Large intestine (tissue), 3 donors: ENCODE results near the gene GALNT17. TPM values are rescaled to one million over a fixed set of nuclear protein-coding genes. Genes with fewer than 3 reads are reported as not detected.

ENCODE experiments used
- DNase-seq, 2 donors: peaks; one replicate each; pipeline versions ENCODE4 v3.0.0 to v3.0.0-alpha.2; 2013
- H3K27ac ChIP-seq: one replicate; pipeline ENCODE4 v1.5.1; 2013; ENCODE audit warnings: low read length
- H3K27me3 ChIP-seq: 2 replicates; pipeline ENCODE4 v1.6.1; 2013; ENCODE audit warnings: low read length; ENCODE audit not compliant: control insufficient read depth, insufficient read depth
- H3K36me3 ChIP-seq: 2 replicates; pipeline ENCODE4 v1.6.1; 2013; ENCODE audit warnings: low read length; ENCODE audit not compliant: control insufficient read depth, insufficient read depth
- H3K4me1 ChIP-seq: one replicate; pipeline ENCODE4 v1.6.1; 2013; ENCODE audit warnings: low read length; ENCODE audit not compliant: control insufficient read depth, insufficient read depth
- H3K4me3 ChIP-seq: one replicate; pipeline ENCODE4 v1.5.1; 2013; ENCODE audit warnings: low read length
- H3K9me3 ChIP-seq: one replicate; pipeline ENCODE4 v1.6.1; 2013; ENCODE audit warnings: mild to moderate bottlenecking, low read depth, low read length, moderate library complexity; ENCODE audit not compliant: control insufficient read depth
- WGBS: methylation state at CpG from one replicate; pipeline ENCODE4 v1.1.5; 2013; ENCODE audit warnings: low lambda C conversion rate; ENCODE audit not compliant: insufficient coverage; 5-methylcytosine and 5-hydroxymethylcytosine counted together
- polyA plus RNA-seq: library from polyadenylated mRNA; unstranded; fragments of 120-200 nt; gene quantifications from one replicate; pipeline ENCODE4 v1.2.1, GENCODE V29; 2013

GALNT17 gene
- polyA plus RNA-seq, 1 donor = 2.7 TPM

DNA sequence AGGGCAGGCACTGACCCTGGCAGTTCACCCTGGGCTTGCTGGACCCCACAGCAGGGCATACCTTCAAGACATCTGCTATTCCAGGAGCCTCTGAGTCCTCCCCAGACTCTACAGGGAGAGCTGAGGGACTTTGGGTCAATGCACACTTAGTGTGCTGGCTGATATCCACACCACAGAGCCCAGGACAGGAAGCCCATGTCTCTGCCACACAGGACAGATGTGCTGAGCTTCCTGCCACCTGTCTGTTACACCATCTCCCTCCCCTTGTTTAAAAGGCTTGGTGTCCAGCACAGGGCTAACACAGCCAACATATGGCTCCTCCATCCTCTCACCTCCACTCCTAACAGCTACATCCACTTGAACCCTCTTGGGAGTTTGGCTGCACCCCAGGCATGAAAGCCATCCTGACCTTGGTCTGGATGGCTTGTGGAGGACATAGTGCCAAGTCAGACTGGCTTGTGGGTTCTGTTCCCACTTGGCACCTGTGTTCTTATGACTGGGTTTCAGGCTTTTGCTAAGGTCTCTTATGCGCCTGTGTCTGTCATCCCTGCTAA is 529.8 kb downstream of the GALNT17 start:
- no peaks in the 10 kb centered on the region for H3K36me3 ChIP-seq
- H3K4me3 ChIP-seq = no peak overlapping the region
- no peaks in the 10 kb centered on the region for H3K27me3 ChIP-seq
- WGBS = no CpG with 5 or more reads among the region's 1 CpG
- DNase-seq = no peak
- no peaks in the 10 kb centered on the region for H3K9me3 ChIP-seq
- no peak overlapping the region for H3K27ac ChIP-seq
- H3K4me1 ChIP-seq = no peaks in the 10 kb centered on the region

- Histone ChIP-seq H3K4me1 (no peaks in the 10 kb centered on the region), H3K9me3 (no peaks in the 10 kb centered on the region), H3K27me3 (no peaks in the 10 kb centered on the region), H3K4me3 (no peak overlapping the region), H3K27ac (no peak overlapping the region), H3K36me3 (no peaks in the 10 kb centered on the region)
- no CpG with 5 or more reads among the region's 3 CpGs for WGBS
- DNase-seq = no peak
Observed at GRCh38 chr7:71665716-71666115, 533.8 kb downstream of the GALNT17 start.

DNA sequence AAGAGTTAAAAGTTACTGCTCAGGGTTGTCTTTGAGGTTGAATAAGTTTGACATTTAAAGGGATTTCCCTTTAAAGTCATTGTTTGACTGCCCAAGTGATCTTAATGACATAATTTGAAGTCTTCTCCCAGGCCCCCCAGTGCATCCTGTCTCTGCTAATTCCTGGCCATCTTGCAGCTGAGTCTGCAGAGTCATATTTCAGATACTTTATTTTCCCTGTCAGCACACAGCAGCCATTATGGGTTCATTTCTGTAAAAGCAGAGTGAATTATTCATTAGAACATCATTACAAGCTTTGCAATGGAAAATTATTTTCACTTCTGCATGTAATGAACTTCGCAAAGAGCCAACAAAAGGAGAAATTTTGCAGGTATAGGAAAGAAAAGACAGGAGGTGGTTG is 536.6 kb downstream of the GALNT17 start:
- DNase-seq = no peak
- H3K4me1 ChIP-seq = no peaks in the 10 kb centered on the region
- no peak overlapping the region for H3K27ac ChIP-seq
- no peaks in the 10 kb centered on the region for H3K9me3 ChIP-seq
- H3K27me3 ChIP-seq = no peaks in the 10 kb centered on the region
- no peaks in the 10 kb centered on the region for H3K36me3 ChIP-seq
- 100% methylated on average over 1 of the region's 1 CpG for WGBS
- no peak overlapping the region for H3K4me3 ChIP-seq

DNA sequence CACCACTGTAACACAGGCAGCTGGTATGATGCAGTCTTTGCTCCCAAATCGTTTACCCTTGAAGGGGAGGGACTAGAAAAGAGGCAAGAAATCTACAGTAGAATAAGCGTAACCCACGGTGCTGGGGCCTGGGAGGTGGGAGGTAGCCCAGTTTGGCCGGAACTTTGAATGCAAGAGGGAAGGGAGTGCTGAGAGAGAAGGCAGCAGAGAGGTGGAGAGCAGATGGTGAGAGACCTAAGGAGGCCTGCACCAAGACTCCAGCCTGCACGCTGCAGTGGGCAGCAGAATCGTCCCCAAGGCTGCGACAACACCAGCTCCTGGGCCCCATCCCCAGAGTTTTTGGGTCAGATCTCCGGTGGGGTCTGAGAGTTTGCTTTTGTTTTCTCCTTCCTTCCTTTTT is 547.5 kb downstream of the GALNT17 start:
- no CpG with 5 or more reads among the region's 8 CpGs for WGBS
- Histone ChIP-seq H3K27me3 (no peaks in the 10 kb centered on the region), H3K36me3 (no peaks in the 10 kb centered on the region), H3K27ac (no peak overlapping the region), H3K4me1 (no peaks in the 10 kb centered on the region), H3K9me3 (no peaks in the 10 kb centered on the region), H3K4me3 (no peak overlapping the region)
- DNase-seq = no peak

DNA sequence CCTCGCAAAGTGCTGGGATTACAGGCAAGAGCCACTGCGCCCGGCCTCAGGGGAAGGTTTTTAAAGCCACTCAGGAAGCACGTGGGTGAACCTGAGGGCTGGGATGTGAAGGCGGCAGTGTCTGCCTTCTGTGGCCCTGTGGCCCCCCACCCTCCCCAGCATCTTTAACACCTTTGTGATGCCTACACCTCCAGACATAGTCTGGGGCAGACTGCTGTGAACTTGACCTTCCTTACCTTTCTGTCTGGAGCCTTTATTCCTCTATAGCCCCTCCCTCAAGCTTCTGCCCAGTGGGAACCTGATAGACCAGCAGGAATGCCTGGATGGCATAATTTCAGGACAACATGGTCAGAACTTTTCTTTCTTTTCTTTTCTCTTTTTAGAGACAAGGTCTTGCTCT is 550.2 kb downstream of the GALNT17 start:
- H3K36me3 ChIP-seq = no peaks in the 10 kb centered on the region
- no peaks in the 10 kb centered on the region for H3K9me3 ChIP-seq
- WGBS = no CpG with 5 or more reads among the region's 5 CpGs
- no peaks in the 10 kb centered on the region for H3K27me3 ChIP-seq
- no peak for DNase-seq
- H3K4me1 ChIP-seq = no peaks in the 10 kb centered on the region
- H3K27ac ChIP-seq = no peak overlapping the region
- H3K4me3 ChIP-seq = no peak overlapping the region

DNA sequence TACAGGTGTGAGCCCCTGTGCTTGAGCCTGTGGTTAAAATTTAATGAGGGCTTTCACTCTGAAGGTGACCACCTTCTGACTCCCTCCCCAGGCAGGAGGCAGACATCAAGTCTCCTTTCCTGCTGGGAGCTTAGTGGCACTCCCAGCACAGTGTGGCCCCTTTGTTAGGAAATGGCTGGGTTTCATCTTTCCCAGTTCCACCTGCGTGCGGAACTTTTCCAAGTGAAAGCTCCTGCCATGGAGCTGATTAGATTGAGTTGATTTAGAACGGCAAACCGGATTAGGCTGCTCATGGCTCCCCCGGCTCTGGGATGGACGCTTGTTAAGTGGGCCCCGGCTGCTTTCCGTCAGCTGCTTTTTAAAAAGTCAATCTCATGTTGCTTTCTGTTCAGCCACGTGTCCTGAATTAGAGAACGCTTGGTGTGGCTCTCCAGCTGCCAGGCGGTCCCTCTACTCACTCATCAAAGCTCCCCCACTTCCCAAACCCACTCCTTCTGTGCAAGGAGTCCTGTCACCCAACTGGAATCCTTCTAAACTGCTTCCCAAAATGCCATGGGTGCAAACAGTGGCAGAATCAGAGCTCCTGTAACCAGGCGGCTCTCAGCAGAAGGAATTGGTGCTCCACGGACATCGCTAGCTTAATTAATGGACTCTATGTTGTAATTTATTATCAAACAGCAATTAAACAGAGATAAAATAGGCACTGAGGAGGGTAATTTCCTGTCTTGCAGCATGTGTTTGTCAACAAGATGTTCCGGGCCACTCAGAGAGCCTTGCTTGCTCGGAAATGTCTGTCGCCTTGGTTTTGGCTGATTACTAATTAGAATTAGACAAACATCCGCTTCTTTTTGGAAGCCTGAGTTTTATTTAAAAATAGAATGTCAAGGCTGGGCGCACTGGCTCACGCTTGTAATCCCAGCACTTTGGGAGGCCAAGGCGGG is 551.2 kb downstream of the GALNT17 start:
- Histone ChIP-seq H3K9me3 (no peaks in the 10 kb centered on the region), H3K4me1 (no peaks in the 10 kb centered on the region), H3K4me3 (no peak overlapping the region), H3K27me3 (no peaks in the 10 kb centered on the region), H3K27ac (no peak overlapping the region), H3K36me3 (no peaks in the 10 kb centered on the region)
- peak; percentile 25 to 32 for DNase-seq
- WGBS = 100% methylated on average over 1 of the region's 21 CpGs

DNA sequence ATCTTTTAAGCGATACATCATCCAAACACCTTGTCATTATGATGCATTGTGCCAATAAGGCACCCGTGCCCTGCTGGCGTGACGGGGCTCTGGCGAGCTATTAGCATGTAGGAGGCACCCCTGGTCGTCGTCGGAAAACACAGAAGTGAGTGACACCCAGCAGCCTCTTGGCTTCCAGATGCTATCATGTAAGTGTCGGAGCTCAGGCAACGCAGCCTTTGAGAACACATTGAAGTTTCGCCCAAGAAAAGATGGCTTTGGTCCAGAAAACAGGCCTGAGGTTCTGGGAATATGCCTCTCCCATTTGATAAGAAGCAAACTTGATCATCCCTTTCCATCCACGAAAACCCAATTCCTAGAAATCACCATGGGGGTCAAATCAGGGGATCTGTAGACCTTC is 555.3 kb downstream of the GALNT17 start:
- WGBS = 93% methylated on average over 3 of the region's 12 CpGs
- no peaks in the 10 kb centered on the region for H3K4me1 ChIP-seq
- no peak for DNase-seq
- no peaks in the 10 kb centered on the region for H3K36me3 ChIP-seq
- no peaks in the 10 kb centered on the region for H3K27me3 ChIP-seq
- H3K27ac ChIP-seq = no peak overlapping the region
- H3K9me3 ChIP-seq = no peaks in the 10 kb centered on the region
- no peak overlapping the region for H3K4me3 ChIP-seq

- no peaks in the 10 kb centered on the region for H3K9me3 ChIP-seq
- WGBS = 85% methylated on average over 8 of the region's 11 CpGs
- no peak overlapping the region for H3K4me3 ChIP-seq
- no peaks in the 10 kb centered on the region for H3K4me1 ChIP-seq
- H3K36me3 ChIP-seq = no peaks in the 10 kb centered on the region
- H3K27me3 ChIP-seq = no peaks in the 10 kb centered on the region
- no peak overlapping the region for H3K27ac ChIP-seq
- DNase-seq = no peak
Observed at GRCh38 chr7:71687831-71688599, 556.1 kb downstream of the GALNT17 start.

DNA sequence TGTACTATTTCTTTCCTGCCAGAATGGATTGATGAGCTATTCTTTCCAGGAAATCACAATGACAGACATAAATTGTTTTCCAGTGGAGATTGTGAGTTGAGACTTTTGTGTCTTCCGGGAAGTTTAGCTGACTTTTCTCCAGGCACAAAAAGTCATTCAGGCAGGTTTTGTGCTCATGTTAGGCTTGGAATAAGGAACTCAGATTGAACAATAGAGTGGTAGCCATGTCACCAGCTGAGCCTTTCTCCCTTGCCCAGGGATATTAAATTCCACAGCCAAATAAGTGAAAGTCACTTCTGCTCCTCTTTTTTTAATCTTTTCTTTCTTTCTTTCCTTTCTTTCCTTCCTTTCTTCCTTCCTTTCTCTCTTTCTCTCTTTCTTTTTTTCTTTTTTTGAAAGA is 559.6 kb downstream of the GALNT17 start:
- Histone ChIP-seq H3K9me3 (no peaks in the 10 kb centered on the region), H3K4me1 (no peaks in the 10 kb centered on the region), H3K27me3 (no peaks in the 10 kb centered on the region), H3K4me3 (no peak overlapping the region), H3K27ac (no peak overlapping the region), H3K36me3 (no peaks in the 10 kb centered on the region)
- WGBS = no CpG with 5 or more reads among the region's 1 CpG
- no peak for DNase-seq

DNA sequence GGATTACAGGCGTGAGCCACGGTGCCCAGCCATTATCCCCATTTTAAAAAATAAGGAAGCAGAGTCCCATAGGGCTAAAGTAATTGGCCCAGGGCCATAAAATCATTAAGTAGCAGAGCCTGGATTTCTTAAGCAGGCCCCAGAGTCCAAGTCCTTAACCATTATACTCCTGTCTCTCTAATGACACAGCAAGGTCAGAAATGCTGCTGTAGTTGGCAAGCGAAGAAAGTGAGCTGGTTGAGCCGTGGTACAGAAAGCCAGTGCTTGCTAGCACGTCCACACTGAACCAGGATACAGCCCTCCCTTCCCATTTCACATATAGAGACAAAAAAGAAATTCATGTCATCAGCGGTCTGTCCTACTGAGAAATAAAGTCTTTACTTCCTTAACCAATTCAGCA is 562.7 kb downstream of the GALNT17 start:
- Histone ChIP-seq H3K4me3 (no peak overlapping the region), H3K9me3 (no peaks in the 10 kb centered on the region), H3K36me3 (no peaks in the 10 kb centered on the region), H3K4me1 (no peaks in the 10 kb centered on the region), H3K27me3 (no peaks in the 10 kb centered on the region), H3K27ac (no peak overlapping the region)
- peak in 1 of 2 donors; percentile 19 for DNase-seq
- no CpG with 5 or more reads among the region's 6 CpGs for WGBS
